Liver (tissue), 9 donors: ENCODE results near the gene RNU6-1. TPM values are rescaled to one million over a fixed set of nuclear protein-coding genes. Genes with fewer than 3 reads are reported as not detected.
A peak's percentile ranks its signal among the peaks of the same experiment; 100 is the strongest.

Source experiments
- DNase-seq: peaks from one replicate; pipeline ENCODE4 v3.0.0-alpha.2; 2017; ENCODE audit warnings: low spot score
- H3K27ac ChIP-seq, 2 donors: one replicate each; pipeline ENCODE4 v1.7.0; 2013; ENCODE audit warnings: inconsistent platforms in 2 of 2, low read length in 2 of 2, control low read depth in 1 of 2, low read depth in 1 of 2, mild to moderate bottlenecking in 1 of 2
- H3K27me3 ChIP-seq, 4 donors: one replicate each; pipeline versions ENCODE4 v1.6.1 to v1.7.0; 2013; ENCODE audit warnings: low read length in 3 of 4, inconsistent platforms in 1 of 4, mild to moderate bottlenecking in 1 of 4, moderate library complexity in 1 of 4; ENCODE audit not compliant: control insufficient read depth in 4 of 4, insufficient read depth in 4 of 4
- H3K36me3 ChIP-seq, 4 donors: one replicate each; pipeline versions ENCODE4 v1.6.1 to v1.7.0; 2013; ENCODE audit warnings: low read length in 3 of 4, mild to moderate bottlenecking in 3 of 4, low read depth in 1 of 4, moderate library complexity in 1 of 4; ENCODE audit not compliant: control insufficient read depth in 4 of 4, insufficient read depth in 3 of 4
- H3K4me1 ChIP-seq, 4 donors: one replicate each; pipeline versions ENCODE4 v1.6.1 to v1.7.0; 2013; ENCODE audit warnings: low read length in 3 of 4, mild to moderate bottlenecking in 3 of 4, moderate library complexity in 1 of 4; ENCODE audit not compliant: control insufficient read depth in 4 of 4, insufficient read depth in 4 of 4
- H3K4me3 ChIP-seq, 3 donors: one replicate each; pipeline versions ENCODE4 v1.6.1 to v1.7.0; 2013; ENCODE audit warnings: low read length in 3 of 3, control low read depth in 1 of 3, low read depth in 1 of 3, mild to moderate bottlenecking in 1 of 3
- H3K9ac ChIP-seq, 2 donors: one replicate each; pipeline ENCODE4 v1.7.0; 2013; ENCODE audit warnings: low read length in 2 of 2, mild to moderate bottlenecking in 2 of 2, moderate library complexity in 2 of 2, control low read depth in 1 of 2, low read depth in 1 of 2
- H3K9me3 ChIP-seq, 4 donors: one replicate each; pipeline versions ENCODE4 v1.6.1 to v1.7.0; 2013; ENCODE audit warnings: low read length in 3 of 4; ENCODE audit not compliant: control insufficient read depth in 4 of 4
- ATF3 ChIP-seq: IDR thresholded peaks from 2 replicates; pipeline ENCODE4 v1.6.1; 2016; ENCODE audit warnings: antibody characterized with exemption
- FOXA1 ChIP-seq: IDR thresholded peaks from 2 replicates; pipeline ENCODE4 v1.6.1; 2016; ENCODE audit warnings: antibody characterized with exemption
- FOXA2 ChIP-seq: IDR thresholded peaks from 2 replicates; pipeline ENCODE4 v1.6.1; 2016; ENCODE audit warnings: antibody characterized with exemption
- RAD21 ChIP-seq, 2 donors: IDR thresholded peaks; 2 replicates each; pipeline ENCODE4 v1.6.1; 2016; ENCODE audit warnings: antibody characterized with exemption in 2 of 2, mild to moderate bottlenecking in 2 of 2
- REST ChIP-seq: IDR thresholded peaks from 2 replicates; pipeline ENCODE4 v1.6.1; 2016; ENCODE audit warnings: antibody characterized with exemption, mild to moderate bottlenecking
- SP1 ChIP-seq: IDR thresholded peaks from 2 replicates; pipeline ENCODE4 v1.6.1; 2018; ENCODE audit warnings: antibody characterized with exemption, mild to moderate bottlenecking
- TAF1 ChIP-seq: conservative IDR thresholded peaks from 2 replicates; pipeline ENCODE4 v1.6.1; 2016; ENCODE audit warnings: antibody characterized with exemption, mild to moderate bottlenecking
- YY1 ChIP-seq: IDR thresholded peaks from 2 replicates; pipeline ENCODE4 v1.6.1; 2016; ENCODE audit warnings: antibody characterized with exemption, mild to moderate bottlenecking
- ZBTB33 ChIP-seq: IDR thresholded peaks from 2 replicates; pipeline ENCODE4 v1.6.1; 2016; ENCODE audit warnings: antibody characterized with exemption
- WGBS: extraction: QIAGEN DNeasy Blood & Tissue Kit; methylation state at CpG from one replicate; pipeline ENCODE4 v1.1.7; 2013; 5-methylcytosine and 5-hydroxymethylcytosine counted together
- polyA plus RNA-seq, 2 donors: library from polyadenylated mRNA; stranded (reverse) in 1 of 2; unstranded in 1 of 2; fragments of 200-250 nt in 1 of 2; fragments of >200 nt in 1 of 2; fragmentation: Nextera tagmentation in 1 of 2; extraction: Ambion mirVana in 1 of 2; gene quantifications; one replicate each; pipeline versions ENCODE4 v1.2.1 to v1.2.3, GENCODE V29; 2013 to 2015
- total RNA-seq, 2 donors: library from RNA; depleted of rRNA; stranded (reverse); fragments of >200 nt; gene quantifications; one replicate each; pipeline ENCODE4 v1.2.3, GENCODE V29; 2014
- donor health status: healthy.
- donor health status: healthy.
- donor health status: healthy.
- donor health status: healthy.
- donor health status: healthy.

The RNU6-1 gene
- total and polyA plus RNA-seq, 4 donors, result not detected

GRCh38 chr15:67885861-67886260 lies 46.0 kb upstream of the RNU6-1 start (continued):
- no peak for TF ChIP-seq REST
- TF ChIP-seq FOXA2, result no peak
- TF ChIP-seq YY1, result no peak
- no peak for TF ChIP-seq ATF3

GRCh38 chr15:67885175-67885523 lies 45.3 kb upstream of the RNU6-1 start:
- Histone ChIP-seq H3K4me1 (peaks cover 0 to 20% (median 9%) of the 10 kb centered on the region in 4 donors), H3K27ac (peak overlapping the region; percentile 90 to 92)
- no peak for DNase-seq

More at GRCh38 chr15:67885175-67885523, 45.3 kb upstream of the RNU6-1 start:
- Histone ChIP-seq H3K27me3 (no peaks in the 10 kb centered on the region), H3K9me3 (no peaks in the 10 kb centered on the region), H3K4me3 (peak overlapping the region; percentile 32 to 51 (median 48)), H3K36me3 (no peaks in the 10 kb centered on the region), H3K9ac (peak overlapping the region; percentile 66 to 81)
- TF ChIP-seq SP1 (no peak), FOXA1 (no peak), ZBTB33 (no peak), TAF1 (no peak), YY1 (no peak), REST (no peak), FOXA2 (no peak), RAD21 (IDR thresholded peaks at IDR 0.05) (no peak)
- 56% methylated on average over 7 of the region's 7 CpGs for WGBS
